GM04504 (cell line): ENCODE measurements around the gene ART1.
"Not testable (repeated sequence)": the region's sequence is repeated elsewhere in the genome, so short reads cannot be mapped to it uniquely, and the experiment has no call there.

ENCODE experiments used
- DNase-seq: peaks from one replicate; pipeline ENCODE4 v3.0.0-alpha.2; 2012; ENCODE audit warnings: low read depth

The ART1 gene

DNA sequence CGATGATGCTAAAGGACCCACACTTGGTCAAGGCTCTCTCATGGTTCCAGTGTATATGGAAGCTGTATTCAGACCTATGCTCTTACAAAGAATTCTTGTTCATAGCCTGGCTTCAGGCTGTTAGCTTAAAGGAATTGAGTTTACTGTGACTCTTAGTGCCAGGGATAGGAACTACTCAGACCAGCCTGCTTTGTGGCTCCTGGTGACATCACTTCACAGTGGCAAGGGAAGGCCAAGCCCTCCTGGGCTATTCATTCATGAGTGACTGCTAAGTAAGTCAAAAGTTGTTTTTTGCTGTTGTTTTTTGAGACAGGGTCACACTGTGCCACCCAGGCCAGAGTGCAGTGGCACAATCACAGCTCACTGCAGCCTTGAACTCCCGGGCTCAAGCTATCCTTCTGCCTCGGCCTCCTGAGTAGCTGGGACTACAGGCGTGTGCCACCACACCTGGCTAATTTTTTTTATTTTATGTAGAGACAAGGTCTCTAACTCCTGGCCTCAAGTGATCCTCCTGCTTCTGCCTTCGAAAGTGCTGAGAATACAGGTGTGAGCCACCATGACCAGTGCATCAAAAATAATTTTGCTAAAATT is 12.8 kb upstream of the ART1 start:
- no peak for DNase-seq

GRCh38 chr11:3635641-3636375 is 9.1 kb upstream of the ART1 start:
- DNase-seq = no peak

DNA sequence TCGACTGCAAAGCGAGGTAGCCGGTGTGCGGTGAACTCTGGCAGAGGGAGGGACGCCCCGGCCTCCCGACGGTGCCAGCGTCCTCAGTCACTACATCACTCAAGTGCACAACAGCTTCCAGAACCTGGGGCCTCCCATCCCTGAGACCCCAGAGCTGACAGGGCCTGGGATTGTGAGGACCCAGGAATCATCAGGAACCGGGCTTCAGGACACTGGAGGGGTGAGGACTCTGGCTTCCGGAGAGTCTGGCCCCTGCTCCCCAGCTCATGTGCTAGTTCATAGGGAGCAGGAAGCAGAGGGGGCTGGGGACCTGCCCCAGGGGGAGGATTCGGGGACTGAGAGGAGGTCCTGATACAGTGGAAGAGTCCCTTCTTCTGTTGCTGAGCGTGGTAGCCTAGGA is 7.7 kb upstream of the ART1 start:
- DNase-seq = no peak

DNA sequence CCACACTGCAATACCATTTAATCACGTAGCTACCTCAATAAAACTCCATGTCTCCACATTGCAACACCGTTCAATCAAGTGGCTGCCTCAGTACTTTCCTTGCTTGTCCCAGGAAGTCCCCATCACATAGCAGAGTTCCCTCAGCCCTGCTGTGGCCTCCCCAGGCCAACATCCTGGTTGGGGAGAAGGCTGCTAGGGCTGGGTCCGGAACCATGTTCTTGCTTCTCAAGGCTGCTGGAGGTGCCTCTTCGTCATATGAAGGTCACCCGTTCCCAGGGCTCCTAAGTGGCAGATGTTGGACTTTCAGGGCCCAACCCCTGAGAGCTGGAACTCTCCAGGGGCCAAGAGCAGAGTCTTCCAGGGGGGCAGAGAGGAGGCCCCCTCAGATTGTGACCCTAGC is 6.4 kb upstream of the ART1 start:
- no peak for DNase-seq

GRCh38 chr11:3639841-3640240 is 5.1 kb upstream of the ART1 start:
- no peak for DNase-seq

DNA sequence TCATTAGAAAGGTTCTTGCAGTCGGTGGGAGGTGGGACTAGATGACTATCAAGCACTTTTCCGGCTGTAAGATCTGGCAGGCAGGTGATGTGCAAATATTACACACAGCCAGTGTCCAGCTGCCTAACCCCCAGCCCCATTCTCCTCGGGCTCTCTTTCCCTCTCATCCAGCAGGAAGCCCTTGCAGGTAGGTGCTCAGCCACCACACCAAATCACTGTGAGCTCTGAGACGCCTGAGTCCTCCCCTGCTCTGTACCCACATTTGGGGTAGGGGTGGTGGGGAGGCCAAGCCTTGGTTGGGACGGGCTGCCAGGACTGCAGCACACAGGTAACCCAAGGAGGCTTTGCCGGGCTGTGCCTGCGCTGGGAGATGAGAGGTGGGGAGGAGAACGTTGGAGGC is 3.7 kb upstream of the ART1 start:
- DNase-seq = no peak

DNA sequence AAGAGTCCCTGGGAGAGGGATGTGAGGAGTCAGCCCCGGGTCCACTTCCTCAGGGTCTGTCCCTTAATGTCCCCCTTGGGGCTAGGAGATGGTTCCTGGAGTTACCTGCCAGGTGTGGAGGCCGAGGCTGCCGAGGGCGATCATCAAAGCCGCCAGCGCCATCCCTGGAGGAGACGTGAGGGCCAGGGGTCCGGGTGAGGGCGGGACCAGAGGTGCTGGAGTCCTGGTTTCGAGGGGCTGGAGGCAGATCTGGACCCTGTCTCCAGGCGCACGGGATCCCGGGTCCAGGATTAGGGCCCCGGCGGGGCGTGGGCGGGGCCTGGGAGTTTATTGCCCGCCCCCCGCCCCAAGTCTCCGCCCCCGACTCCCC is 3.2 kb upstream of the ART1 start, which contains the start of gene ART5:
Gene ART5, minus strand, starts transcription at position 292 of the 370 bp plus-strand sequence. Its CDS starts 130 bp downstream, at position 162.
- no peak for DNase-seq

DNA sequence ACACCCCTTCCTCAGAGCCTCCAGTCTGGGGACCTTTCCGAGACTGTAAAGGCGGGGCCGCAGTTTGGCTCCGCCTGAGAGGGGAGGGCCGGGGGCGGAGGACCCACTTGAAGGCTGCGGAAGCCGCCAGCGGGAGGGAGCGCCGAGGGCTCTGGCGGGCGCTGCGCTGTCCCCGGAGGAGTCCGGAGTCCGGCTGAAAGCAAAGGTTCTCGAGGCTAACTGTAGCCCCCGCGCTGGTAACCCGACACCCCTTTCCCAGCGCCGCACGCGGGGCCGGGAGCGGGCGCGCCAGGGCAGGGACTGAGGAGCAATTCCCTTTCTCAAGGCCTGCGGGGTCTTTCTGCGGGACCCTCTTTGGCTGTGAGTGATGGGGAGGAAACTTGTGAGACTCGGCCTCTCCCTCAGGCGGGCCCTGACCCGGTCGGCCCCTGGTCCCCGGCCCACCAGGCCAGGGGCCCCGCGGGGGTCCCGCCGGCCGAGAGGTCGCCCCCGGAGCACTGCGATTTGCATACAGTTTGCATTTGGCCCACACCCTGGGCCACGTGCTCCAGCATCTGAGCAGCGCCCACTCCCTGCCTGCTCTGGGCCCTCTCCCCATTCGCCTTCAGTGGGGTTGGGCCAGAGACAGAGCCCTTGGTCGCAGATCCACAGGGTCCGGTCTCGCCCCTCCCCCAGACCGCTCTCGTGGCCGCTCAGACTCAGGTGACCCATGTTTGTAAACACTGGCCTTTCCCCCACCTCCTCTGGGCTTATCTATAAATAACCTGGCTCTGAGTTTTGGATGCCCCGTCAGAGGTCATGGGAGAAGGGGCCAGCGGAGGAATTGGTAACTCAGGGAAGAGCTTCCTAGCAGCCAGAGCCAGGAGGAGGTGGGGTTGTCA is 2.6 kb upstream of the ART1 start:
- DNase-seq = peak; percentile 9

DNA sequence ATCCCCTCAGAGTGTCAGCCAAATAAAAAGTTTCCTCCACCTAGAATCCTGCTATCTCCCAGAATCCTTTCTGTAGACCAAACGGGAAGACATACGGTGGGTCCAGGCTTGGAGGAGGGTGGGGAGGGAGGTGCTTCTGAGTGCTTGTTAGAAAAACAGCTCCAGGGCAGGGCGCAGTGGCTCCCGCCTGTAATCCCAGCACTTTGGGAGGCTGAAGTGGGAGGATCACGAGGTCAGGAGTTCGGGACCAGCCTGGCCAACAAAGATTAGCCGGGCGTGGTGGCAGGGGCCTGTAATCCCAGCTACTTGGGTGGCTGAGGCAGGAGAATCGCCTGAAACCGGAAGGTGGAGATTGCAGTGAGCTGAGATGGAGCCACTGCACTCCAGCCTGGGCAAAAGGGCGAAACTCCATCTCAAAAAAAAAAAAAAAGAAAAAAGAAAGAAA is 1.8 kb upstream of the ART1 start:
- DNase-seq = not testable (repeated sequence)

DNA sequence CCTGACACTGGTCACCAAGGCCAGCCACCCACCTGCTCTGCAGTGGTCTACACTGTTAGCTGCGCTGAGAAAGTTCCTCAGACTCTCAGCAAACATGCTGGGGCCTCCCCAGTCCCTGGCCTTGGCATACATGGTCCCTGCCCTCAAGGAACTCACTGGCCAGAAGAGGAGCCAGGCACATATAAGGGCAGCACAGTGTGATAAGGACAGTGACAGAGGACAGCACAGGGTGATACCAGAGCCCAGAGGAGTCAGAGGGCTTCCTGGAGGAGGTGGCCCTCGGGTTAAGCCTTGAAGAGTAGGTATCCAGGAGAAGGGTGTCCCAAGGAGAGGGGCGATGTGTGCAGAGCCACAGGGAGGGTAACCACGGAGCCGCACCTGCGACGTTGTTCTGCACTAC is 624 bp downstream of the ART1 start:
- DNase-seq = no peak

GRCh38 chr11:3648843-3649242 is 3.9 kb downstream of the ART1 start:
- DNase-seq = not testable (repeated sequence)

DNA sequence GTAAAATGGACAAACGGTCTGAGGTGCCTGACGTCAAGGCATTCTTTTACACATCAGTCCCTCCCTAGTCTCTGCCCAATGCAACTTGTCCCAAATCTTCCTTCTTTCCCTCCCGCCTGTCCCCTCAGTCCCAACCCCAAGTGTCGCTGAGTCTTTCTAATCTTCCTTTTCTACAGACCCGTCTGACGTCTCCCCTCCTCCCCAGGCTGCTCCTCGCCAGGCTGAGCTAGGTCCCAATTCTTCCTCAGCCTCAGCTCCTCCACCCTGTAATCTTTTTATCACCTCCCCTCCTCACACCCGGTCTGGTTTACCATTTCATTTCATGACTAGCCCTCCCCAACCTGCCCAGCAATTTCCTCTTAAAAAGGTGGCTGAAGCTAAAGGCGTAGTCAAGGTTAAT is 4.4 kb downstream of the ART1 start:
- not testable (repeated sequence) for DNase-seq

GRCh38 chr11:3652514-3652913 is 7.6 kb downstream of the ART1 start:
- not testable (repeated sequence) for DNase-seq

- no peak for DNase-seq
Measured at GRCh38 chr11:3655547-3655946, 10.6 kb downstream of the ART1 start.

- not testable (repeated sequence) for DNase-seq
Measured at GRCh38 chr11:3657331-3657730, 12.4 kb downstream of the ART1 start.

- no peak for DNase-seq
Measured at GRCh38 chr11:3658252-3658651, 13.3 kb downstream of the ART1 start.

DNA sequence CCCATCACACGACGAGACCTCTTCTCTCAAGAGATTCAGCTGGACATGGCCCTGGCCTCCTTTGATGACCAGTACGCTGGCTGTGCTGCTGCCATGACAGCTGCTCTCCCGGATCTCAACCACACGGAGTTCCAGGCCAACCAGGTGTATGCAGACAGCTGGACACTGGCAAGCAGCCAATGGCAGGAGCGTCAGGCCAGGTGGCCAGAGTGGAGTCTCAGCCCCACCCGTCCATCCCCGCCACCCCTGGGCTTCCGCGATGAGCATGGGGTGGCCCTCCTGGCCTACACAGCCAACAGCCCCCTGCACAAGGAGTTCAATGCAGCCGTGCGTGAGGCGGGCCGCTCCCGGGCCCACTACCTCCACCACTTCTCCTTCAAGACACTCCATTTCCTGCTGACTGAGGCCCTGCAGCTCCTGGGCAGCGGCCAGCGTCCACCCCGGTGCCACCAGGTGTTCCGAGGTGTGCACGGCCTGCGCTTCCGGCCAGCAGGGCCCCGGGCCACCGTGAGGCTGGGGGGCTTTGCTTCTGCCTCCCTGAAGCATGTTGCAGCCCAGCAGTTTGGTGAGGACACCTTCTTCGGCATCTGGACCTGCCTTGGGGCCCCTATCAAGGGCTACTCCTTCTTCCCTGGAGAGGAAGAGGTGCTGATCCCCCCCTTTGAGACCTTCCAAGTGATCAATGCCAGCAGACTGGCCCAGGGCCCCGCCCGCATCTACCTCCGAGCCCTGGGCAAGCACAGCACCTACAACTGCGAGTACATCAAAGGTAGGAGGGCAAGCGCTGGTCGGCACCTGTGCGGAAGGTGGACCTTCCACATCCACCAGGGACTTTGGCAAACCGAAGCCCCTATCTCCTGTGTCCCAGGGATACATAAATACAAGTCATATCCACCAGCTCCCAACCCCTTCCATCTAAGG is 14.9 kb downstream of the ART1 start:
- no peak for DNase-seq

DNA sequence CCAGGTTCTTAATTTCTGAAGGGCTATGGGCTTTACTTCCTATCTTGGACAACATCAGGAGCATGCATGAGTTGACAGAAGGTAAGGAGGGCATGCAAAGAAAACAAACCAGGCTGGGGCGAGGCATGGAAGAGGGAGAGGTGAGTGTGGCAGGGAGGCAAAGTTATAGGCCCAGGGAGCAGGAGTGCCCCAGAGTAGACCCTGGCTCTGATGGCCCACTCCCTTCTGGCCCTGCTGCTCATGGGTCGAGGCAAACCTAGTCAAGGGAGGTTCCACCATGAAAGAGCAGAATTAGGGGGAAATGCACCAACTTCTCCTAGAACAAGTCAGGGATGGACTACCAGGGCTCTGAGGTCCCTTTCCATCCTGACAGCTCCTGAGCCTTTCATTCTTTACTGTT is 16.0 kb downstream of the ART1 start:
- DNase-seq = no peak

DNA sequence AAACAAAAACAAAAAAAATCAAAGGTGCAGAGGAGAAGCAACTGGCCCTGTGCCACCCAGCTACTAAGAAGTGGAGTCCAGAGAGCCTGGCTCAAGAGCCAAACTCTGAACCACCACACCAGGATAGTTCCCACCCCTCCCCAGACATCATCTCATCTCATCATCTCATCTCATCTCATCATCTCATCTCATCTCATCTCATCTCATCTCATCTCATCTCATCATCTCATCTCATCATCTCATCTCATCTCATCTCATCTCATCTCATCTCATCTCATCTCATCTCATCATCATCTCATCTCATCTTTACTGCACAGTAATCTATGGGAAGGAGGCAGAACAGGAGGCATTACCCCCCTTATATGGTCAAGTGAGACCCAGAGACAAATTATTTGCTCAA is 17.9 kb downstream of the ART1 start:
- no peak for DNase-seq

GRCh38 chr11:3664032-3664630 is 19.2 kb downstream of the ART1 start:
- no peak for DNase-seq

- no peak for DNase-seq
Measured at GRCh38 chr11:3665336-3666022, 20.6 kb downstream of the ART1 start.
